WERI-Rb-1 (cell line): ENCODE data around the gene CDC42BPB.

Experiments used
- DNase-seq: peaks from one replicate; pipeline ENCODE4 v3.0.0-alpha.2; 2020
- H3K27ac ChIP-seq: fragments of 250-450 bp; sonication (Bioruptor Pico); 2 replicates; pipeline ENCODE4 v1.5.1; 2020; ENCODE audit warnings: mild to moderate bottlenecking, moderate library complexity
- H3K27me3 ChIP-seq: fragments of 250-450 bp; sonication (Bioruptor Pico); 2 replicates; pipeline ENCODE4 v1.5.1; 2021; ENCODE audit warnings: mild to moderate bottlenecking, low read depth, moderate library complexity; ENCODE audit not compliant: insufficient read depth, severe bottlenecking
- H3K36me3 ChIP-seq: fragments of 250-450 bp; sonication (Bioruptor Pico); 2 replicates; pipeline ENCODE4 v1.5.1; 2020; ENCODE audit warnings: mild to moderate bottlenecking, moderate library complexity
- H3K4me3 ChIP-seq: 2 replicates; pipeline ENCODE4 v1.5.1; 2011; ENCODE audit warnings: low read depth, mild to moderate bottlenecking, control low read depth, low read length
- H3K9me3 ChIP-seq: fragments of 250-450 bp; sonication (Bioruptor Pico); 2 replicates; pipeline ENCODE4 v1.5.1; 2021; ENCODE audit warnings: mild to moderate bottlenecking, moderate library complexity; ENCODE audit not compliant: severe bottlenecking
- TF ChIP-seq, protein P1 (sequence below): IDR thresholded peaks from 2 replicates; pipeline ENCODE4 v1.5.1; 2011; ENCODE audit warnings: low read depth, mild to moderate bottlenecking, control low read depth, inconsistent platforms, low read length

Gene CDC42BPB

DNA sequence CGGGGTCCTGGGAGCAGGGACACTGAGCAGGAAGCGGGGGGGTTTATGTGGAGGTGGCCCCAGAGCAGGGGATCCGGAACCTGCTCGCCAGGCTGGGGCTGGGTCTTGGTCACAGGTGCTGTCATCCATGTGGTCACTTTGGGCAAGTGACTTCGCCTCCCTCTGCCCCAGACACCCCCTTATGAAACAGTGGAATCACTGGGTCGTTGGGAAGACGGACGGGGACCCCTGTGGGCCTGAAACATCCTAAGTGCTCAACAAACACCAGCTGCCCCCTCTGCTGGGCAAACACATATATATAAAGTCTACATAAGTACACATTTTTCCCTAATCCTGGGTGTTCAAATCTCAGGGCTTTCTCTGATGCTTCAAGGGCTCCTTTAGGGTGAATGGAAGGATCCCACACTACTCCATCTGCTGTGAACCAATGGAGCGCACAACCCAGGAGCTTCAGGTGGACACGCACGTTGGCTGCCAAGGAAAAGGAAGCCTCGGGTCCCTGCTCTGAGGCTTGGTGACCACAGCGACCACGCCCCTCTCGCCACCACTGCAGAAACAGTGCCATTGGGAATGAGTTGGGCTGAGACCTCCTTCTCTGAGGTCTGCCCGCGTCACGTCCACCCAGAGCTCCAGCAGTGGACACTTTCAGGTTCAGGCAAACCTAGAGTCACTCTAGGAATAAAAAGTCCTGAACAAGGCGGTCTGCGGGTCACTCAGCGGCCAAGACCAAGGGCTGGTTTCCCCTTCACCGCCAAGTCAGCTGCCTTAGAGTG, 54.6 kb downstream of the CDC42BPB start:
- H3K9me3 ChIP-seq, result no peaks in the 10 kb centered on the region
- no peak for DNase-seq
- no peaks in the 10 kb centered on the region for H3K27me3 ChIP-seq
- no peak overlapping the region for H3K27ac ChIP-seq
- TF ChIP-seq, protein P1, sequence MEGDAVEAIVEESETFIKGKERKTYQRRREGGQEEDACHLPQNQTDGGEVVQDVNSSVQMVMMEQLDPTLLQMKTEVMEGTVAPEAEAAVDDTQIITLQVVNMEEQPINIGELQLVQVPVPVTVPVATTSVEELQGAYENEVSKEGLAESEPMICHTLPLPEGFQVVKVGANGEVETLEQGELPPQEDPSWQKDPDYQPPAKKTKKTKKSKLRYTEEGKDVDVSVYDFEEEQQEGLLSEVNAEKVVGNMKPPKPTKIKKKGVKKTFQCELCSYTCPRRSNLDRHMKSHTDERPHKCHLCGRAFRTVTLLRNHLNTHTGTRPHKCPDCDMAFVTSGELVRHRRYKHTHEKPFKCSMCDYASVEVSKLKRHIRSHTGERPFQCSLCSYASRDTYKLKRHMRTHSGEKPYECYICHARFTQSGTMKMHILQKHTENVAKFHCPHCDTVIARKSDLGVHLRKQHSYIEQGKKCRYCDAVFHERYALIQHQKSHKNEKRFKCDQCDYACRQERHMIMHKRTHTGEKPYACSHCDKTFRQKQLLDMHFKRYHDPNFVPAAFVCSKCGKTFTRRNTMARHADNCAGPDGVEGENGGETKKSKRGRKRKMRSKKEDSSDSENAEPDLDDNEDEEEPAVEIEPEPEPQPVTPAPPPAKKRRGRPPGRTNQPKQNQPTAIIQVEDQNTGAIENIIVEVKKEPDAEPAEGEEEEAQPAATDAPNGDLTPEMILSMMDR, result no peak
- no peak overlapping the region for H3K4me3 ChIP-seq
- H3K36me3 ChIP-seq, result peaks cover 28% of the 10 kb centered on the region

- no peak overlapping the region for H3K4me3 ChIP-seq
- TF ChIP-seq, protein P1, result no peak
- peaks cover 33% of the 10 kb centered on the region for H3K36me3 ChIP-seq
- H3K27ac ChIP-seq, result no peak overlapping the region
- DNase-seq, result no peak
- H3K27me3 ChIP-seq, result no peaks in the 10 kb centered on the region
- H3K9me3 ChIP-seq, result no peaks in the 10 kb centered on the region
These were observed 55.5 kb downstream of the CDC42BPB start for GRCh38 chr14:103001651-103002396.

DNA sequence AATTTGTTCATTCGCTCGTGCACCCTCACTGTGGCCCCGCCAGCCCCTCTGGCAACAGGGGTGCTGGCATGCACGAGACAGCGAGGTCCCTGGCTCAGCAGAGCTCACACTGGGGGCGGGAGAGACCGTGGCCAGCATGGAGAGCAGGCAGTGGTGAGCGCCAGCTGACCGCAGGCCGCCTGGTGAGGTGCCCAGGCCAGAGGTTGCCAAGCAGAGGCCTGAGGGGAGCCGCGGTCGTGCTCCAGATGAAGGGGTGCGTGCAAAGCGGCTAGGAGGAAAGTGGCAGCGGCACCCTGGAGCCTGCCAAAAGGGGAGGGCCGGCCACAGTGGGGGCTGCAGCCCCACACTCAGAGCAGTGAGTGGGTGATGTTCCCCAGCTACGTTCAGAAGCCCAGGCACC, 56.1 kb downstream of the CDC42BPB start:
- Histone ChIP-seq H3K27me3 (no peaks in the 10 kb centered on the region), H3K27ac (no peak overlapping the region), H3K4me3 (no peak overlapping the region), H3K9me3 (no peaks in the 10 kb centered on the region), H3K36me3 (peaks cover 33% of the 10 kb centered on the region)
- TF ChIP-seq, protein P1, result no peak
- no peak for DNase-seq

DNA sequence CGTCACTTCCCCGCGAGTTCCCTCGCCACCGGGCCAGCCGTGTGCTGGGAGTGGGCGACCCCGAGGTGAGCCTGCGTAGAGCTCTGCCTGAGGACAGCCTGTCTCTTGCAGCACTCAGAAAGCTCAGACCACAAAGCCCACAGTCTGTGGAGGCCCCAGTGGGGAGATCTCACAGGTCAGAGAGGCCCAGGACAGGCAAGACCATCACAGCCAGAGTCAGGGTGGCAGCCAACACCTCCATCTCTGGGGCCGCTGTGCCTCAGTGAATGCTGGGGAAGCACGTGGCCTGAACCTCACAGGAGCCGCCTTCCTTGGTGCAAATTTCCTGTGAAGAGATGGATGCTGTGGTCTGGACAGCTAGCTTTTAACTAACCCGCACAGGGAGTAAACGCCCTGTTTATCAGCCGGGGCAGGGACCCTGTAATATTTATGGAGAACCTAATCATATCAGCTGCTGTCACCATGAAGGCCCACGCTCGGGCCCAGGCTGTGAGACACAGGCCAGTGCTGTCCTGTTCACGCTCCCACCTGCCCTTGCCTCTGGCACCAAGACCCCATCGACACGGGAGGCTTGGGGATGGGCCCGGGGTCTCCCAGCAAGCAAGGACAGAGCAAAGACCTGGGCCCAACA, 56.9 kb downstream of the CDC42BPB start:
- no peaks in the 10 kb centered on the region for H3K9me3 ChIP-seq
- H3K27ac ChIP-seq, result no peak overlapping the region
- TF ChIP-seq, protein P1, result no peak
- H3K4me3 ChIP-seq, result no peak overlapping the region
- H3K27me3 ChIP-seq, result no peaks in the 10 kb centered on the region
- H3K36me3 ChIP-seq, result peaks cover 34% of the 10 kb centered on the region
- DNase-seq, result no peak

DNA sequence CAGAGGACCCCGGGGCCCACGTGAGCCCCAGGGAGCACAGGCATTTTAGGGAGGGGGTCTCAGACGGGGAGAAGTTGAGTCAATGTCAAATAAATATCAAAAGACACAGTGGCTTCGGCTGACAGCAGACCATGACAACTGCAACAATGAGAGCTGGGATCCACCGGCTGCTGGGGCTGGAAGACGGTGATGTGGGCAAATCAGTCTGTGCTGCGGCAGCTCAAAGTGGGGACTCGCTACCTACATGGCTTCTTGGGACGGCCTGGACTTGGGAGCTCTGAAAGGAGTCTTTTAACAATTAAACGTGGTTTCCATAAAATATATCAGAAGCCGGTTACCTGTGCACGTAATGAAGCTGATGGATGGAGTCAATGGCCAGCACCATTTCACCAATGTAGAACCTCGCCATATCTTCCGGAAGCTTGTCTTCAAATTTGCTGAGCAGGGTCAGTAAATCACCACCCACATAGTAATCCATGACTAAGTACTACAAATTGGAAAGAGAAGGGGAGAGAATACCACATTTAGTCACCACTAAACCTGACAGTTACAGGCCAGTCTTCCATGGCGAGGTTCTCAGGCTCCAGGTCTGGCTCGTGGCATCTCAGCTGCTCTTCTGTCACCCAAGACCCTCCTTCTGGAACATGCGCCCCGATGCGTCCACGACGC, 58.0 kb downstream of the CDC42BPB start:
- DNase-seq, result no peak
- no peaks in the 10 kb centered on the region for H3K9me3 ChIP-seq
- H3K27me3 ChIP-seq, result no peaks in the 10 kb centered on the region
- TF ChIP-seq, protein P1, result no peak
- H3K36me3 ChIP-seq, result peaks cover 36% of the 10 kb centered on the region
- no peak overlapping the region for H3K4me3 ChIP-seq
- no peak overlapping the region for H3K27ac ChIP-seq
